GM18873 (cell line): ENCODE results near the gene IHH.

Experiments
- ATAC-seq: cut with Tn5 transposase; IDR thresholded peaks from one replicate; pipeline ENCODE4 v1.9.1; 2021; ENCODE audit warnings: mild to moderate bottlenecking, moderate library complexity, moderate number of reproducible peaks; ENCODE audit not compliant: unreplicated experiment, low FRiP score

IHH gene

DNA sequence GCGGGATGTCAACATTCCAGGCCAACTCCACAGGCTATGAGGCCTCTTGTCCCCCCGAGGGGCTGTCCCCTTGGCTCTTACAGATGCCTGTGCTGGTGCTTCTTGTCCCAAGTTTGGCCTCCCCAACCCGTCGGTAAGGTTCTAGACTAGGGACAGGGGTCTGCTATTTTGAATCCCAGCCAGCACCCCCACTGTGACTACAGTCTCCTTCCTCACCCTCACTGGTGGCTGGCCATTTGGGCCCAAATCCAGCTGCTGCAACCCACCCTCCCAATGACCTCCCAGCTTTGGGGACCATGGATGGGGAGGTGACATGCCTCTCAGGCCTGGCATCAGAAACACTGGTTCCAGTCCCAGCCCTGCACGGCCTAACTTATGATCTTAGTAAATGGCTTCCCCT, 38.1 kb downstream of the IHH start:
- no peak for ATAC-seq

- ATAC-seq = no peak
Measured at GRCh38 chr2:219022041-219022440, 38.7 kb downstream of the IHH start.

GRCh38 chr2:219021591-219021990, 39.1 kb downstream of the IHH start:
- no peak for ATAC-seq

- ATAC-seq = no peak
Measured at GRCh38 chr2:219020604-219021365, 39.9 kb downstream of the IHH start.

DNA sequence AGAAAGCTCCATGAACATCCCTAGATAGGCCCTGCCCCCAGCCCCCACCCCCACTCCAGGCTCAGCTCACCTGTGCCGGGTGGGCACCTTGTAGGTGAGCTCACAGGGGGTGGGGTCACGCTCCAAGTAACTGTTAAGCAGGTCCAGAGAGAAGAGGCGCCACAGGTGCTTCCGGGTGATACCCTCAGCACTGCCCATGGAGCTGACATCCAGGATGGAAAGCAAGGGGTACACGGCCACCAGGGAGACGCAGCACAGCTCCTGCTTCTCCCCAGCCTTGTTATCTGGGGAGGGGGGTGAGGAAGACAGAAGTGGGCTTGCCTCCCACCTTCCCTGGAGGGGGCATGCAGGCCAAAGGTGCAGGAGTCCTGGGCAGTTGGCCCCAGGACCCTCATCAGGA, 41.3 kb downstream of the IHH start:
- no peak for ATAC-seq

GRCh38 chr2:219018726-219019125, 42.0 kb downstream of the IHH start:
- ATAC-seq = no peak

GRCh38 chr2:219018286-219018685, 42.4 kb downstream of the IHH start:
- no peak for ATAC-seq

DNA sequence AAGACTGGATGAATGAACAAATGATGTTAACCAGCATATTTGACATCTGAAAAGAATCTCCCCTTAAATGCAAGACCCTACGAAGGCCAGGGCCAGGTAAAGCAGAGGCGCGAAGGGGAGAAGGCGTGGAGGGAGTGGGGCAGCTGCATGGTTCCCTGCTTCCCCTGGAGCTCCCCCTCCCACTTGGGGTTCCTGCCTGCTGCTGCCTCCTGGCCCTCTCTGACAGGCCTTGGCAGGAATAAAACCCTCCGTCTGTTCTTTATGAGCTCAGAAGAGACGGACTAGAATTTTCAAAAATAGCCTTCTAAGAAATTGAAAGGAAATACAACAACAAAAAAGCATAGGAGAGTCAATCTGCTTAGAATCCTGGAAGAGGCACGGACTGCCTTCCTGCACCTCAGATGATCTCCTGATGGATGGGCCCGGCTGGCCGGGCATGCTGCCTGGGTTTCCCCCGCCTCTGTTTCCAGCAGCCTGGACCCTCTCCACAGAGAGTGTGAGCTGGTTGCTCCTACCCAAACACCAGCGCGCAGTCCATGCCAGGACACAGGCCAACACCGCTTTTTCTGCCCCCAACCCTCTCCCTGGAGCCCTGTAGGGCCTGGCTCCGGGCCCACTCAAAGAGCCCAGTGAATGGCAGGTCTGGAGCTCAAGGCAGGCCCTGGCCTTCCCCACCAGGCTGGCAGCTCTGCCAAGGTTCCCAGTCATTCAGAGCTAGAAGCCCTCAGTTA, 43.4 kb downstream of the IHH start:
- ATAC-seq = no peak

DNA sequence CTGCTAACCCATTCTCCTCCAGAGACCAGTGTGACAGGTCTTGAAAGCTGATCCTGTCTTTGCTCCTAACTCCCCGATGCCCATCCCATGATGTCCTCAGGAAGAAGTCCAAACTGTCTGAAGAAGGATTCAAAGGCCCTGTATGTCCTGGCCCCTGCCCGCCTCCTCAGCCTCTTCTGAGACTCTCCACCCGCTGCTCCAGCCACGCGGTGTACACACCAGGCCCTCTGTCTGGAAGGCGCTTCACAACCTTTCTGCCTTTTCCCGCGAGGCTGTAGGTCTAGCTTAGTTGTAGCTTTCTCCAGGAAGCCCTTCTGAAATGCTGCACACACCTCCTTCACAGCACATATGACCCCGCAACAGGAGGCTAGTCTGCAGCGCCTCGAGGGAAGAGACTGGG, 44.0 kb downstream of the IHH start:
- no peak for ATAC-seq

- ATAC-seq = no peak
Measured at GRCh38 chr2:219010873-219011272, 49.8 kb downstream of the IHH start.

DNA sequence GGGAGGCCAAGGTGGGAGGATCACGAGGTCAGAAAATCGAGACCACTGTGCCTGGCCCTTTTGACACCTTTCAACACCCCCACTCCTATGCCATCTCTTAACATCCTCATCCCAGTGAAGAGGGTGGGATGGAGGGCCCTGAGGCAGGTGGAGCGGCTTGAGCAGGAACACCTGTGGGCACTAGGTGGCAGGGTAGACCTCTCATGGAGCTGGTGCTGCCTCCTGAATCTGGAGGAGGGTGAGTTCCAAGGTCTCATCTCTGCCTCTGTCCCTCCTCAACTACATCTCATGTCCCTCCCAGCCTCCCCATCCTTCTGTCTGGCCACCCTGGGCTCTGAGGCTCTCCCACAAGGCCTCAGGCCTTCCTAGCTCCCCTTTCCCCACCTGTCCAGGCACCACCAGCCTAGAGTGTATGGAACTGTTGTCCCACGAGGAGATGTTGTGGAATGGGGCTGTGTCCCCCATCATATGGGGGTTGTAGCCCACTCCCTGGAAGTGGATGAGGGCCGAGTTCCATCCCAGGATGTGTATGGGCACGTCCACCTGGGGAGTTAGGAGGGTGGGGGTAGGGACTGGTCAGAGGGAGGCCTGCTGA, 50.5 kb downstream of the IHH start:
- no peak for ATAC-seq

DNA sequence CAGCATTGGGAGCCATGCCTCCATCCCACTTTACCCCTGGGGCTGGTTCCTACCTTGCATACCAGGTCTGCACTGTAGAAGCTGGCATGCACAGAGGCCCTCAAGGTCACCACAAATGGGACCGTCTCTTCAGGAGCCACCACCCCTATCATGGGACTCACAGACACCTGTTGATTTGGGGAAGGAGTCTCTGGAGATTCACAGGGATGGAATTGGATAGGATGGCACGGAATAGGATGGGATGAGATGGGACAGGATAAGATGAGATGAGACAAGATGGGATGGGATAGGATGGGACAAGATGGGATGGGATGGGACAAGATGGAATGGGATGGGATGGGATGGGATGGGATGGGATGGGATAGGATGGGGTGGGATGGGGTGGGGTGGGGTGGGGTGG, 51.4 kb downstream of the IHH start:
- no peak for ATAC-seq
